Hematopoietic multipotent progenitor cell treated with erythropoietin and hydrocortisone succinate and interleukin-3 and kit ligand, for 4 days (in vitro differentiated cells): ENCODE measurements around the gene ZNF283.

ENCODE experiments used
- DNase-seq: peaks from one replicate; pipeline ENCODE4 v3.0.0-alpha.2; 2015

The ZNF283 gene

DNA sequence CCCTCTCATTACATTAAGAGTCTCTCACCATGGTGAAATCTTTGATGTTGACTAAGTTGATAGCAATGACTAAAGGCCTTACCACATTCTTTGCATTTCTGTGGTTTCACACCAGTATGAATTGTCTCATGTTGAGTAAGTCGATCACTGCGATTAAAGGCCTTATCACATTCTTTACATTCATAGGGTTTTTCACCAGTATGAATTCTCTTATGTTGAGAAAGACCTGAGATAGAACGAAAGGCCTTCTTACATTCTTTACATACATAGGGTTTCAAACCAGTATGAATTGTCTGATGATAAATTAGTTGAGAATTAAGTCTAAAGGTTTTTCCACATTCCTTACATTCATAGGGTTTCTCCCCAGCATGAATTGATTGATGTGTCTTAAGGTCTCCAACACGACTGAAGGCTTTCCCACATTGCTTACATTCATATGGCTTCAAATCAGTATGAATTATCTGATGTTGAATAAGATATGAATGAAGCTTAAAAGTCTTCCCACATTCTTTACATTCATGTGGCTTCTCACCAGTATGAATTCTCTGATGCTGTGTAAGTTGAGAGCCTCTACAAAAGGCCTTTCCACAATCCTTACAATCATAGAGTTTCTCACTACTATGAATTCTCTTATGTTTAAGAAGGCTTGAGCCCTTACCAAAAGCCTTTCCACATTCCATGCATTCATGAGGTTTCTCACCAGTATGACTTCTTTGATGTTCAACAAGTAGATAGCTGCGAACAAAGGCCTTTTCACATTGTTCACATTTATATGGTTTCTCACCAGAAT is 45.6 kb downstream of the ZNF283 start:
- no peak for DNase-seq

DNA sequence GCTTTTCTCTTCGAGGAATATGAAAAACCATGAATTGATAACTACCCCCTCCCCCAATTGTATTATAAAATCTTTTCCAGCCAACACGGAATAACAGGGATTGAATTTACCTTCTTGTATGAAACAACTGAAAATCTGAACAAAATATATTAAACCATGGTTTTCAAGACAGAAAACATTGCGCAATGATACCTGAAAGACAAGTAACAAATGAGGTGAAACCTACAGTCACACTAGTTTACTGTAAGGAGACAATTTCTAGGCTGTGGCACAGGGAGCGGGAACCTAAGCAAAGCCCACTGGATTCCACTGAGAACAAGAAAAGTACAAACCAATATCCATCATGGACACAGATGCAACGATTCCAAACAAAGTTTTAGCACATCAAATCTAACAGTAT is 53.4 kb downstream of the ZNF283 start:
- no peak for DNase-seq

DNA sequence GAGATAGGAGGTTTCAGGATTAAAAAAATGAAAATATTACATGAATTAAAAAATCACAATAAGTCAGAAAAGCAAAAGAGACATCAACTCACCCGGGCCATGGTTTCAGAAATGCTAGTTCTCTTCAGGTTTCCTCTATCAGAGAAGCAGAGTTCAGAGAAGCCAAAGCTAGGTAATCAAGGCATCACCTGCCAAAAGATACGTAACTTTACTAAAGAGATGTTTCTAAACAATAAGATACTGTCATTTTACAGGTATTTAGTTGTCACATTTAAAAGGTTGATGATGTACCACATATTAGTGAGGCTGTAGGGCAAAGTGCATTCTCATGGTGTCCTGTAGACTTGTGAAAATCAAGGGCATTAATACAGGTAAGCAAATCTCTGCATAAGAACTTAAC is 56.7 kb downstream of the ZNF283 start, which contains the start of gene ZNF404:
Gene ZNF404 (minus strand): TSS at position 101 of the 400 bp plus-strand sequence.
- DNase-seq = no peak

DNA sequence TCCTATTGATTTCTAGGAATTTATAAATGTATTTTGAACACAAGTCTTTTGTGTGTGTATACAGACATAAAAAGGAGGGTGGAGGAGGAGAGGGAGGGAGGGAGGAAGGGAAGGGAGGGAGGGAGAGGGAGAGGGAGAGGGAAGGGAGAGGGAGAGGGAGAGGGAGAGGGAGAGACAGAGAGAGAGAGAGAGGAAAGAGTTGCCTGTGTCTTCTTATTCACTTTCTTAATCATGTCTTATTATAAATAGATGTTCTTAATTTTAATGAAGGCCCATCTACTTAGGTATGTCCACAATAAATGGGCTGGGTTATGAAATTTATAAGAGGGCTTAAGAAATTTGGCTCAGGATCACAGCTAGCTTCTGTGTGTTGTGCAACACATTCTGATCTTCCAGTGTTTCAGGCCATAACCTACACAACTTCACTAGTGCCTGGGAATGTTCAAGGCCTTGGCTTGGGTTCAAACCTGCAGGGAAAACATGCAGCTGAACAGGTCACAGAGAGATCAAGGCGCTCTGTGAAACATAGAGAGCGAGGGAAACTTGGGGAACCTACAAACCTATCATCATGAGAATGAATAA is 68.7 kb downstream of the ZNF283 start:
- no peak for DNase-seq
